GM10248 (cell line): ENCODE results near the gene VGLL4.

ENCODE experiments used
- CTCF ChIA-PET: fragments of 300-600 bp; sonication (Branson Sonifier 250); formaldehyde crosslinking; extraction: SDS; loops from one replicate; lab custom pipeline; 2021; ENCODE audit warnings: antibody characterized with exemption; lab: Yijun Ruan, JAX
- POLR2A ChIA-PET: fragments of 350-650 bp; sonication (Branson Sonifier 250); formaldehyde crosslinking; extraction: SDS; loops from one replicate; lab custom pipeline; 2020; ENCODE audit warnings: antibody characterized with exemption; lab: Yijun Ruan, JAX
- DNase-seq: peaks from one replicate; pipeline ENCODE4 v3.0.0; 2012; ENCODE audit errors: extremely low spot score
- CTCF ChIP-seq: IDR thresholded peaks from 2 replicates; pipeline ENCODE4 v1.5.1; 2012; ENCODE audit warnings: mild to moderate bottlenecking, low read depth; ENCODE audit errors: extremely low read depth, missing control alignments, control extremely low read depth

VGLL4 gene

GRCh38 chr3:11558918-11559815, 84.5 kb downstream of the VGLL4 start:
- POLR2A ChIA-PET = no interaction called here

DNA sequence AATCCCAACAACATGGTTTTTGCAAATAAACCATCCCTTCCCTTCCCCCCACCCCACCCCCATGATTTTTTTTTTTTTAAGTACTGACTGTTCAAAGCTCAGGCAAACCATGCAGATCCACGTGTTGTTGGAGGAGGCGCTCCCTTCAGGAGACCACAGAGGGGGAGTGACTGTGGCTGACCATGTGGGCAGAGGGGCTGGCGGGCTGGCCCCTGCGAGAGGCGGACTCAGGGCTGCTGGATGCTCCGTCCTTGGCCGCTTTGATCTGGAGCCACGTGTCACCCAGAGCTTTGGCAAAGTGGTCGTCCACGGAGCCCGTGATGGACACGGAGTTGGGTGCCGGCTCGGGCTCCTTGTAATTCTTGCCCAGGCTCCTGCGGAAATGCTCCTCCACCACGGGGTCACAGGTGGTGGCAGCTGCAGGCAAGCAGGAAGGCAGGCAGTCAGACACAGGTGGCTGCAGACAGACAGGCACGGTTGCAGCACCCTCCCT, 85.3 kb downstream of the VGLL4 start:
- ChIA-PET POLR2A (no interaction called here), CTCF (no interaction called here)
- no peak for DNase-seq
- TF ChIP-seq CTCF = no peak

More at GRCh38 chr3:11558918-11559815, 84.5 kb downstream of the VGLL4 start:
- CTCF ChIA-PET = no interaction called here
- DNase-seq = no peak
- no peak for TF ChIP-seq CTCF

DNA sequence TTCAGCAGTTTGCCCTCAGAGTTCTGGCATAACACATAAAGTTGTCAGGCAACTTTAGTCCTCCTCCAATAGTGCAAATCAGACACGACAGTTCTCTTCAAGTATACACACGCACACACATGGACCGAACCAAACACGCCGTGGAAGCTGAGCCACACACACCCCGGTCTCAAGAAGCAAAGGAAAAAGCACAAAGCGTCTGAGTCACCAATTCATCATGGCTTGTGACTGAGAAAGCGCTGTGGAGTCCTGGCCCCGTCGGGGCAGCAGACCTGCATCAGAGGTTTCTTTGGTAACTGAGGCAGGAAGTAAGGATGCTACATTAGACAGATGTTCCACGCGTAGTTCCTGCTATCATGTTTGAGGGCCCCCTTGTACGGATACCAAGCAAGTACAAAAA, 85.7 kb downstream of the VGLL4 start:
- POLR2A ChIA-PET = no interaction called here
- no peak for TF ChIP-seq CTCF
- CTCF ChIA-PET = interaction anchor here (1.1 kb wide), 1 partner anchor 12 kb away, joined by 4 read pairs; no protein-coding TSS in a partner anchor
- no peak for DNase-seq

- no peak for TF ChIP-seq CTCF
- CTCF ChIA-PET = interaction anchor here (1.1 to 1.3 kb wide), 3 partner anchors 11 to 26 kb away, joined by 3 to 4 read pairs (median 3); no protein-coding TSS in a partner anchor
- POLR2A ChIA-PET = no interaction called here
- no peak for DNase-seq
These were observed 86.7 kb downstream of the VGLL4 start for GRCh38 chr3:11556851-11557644.

DNA sequence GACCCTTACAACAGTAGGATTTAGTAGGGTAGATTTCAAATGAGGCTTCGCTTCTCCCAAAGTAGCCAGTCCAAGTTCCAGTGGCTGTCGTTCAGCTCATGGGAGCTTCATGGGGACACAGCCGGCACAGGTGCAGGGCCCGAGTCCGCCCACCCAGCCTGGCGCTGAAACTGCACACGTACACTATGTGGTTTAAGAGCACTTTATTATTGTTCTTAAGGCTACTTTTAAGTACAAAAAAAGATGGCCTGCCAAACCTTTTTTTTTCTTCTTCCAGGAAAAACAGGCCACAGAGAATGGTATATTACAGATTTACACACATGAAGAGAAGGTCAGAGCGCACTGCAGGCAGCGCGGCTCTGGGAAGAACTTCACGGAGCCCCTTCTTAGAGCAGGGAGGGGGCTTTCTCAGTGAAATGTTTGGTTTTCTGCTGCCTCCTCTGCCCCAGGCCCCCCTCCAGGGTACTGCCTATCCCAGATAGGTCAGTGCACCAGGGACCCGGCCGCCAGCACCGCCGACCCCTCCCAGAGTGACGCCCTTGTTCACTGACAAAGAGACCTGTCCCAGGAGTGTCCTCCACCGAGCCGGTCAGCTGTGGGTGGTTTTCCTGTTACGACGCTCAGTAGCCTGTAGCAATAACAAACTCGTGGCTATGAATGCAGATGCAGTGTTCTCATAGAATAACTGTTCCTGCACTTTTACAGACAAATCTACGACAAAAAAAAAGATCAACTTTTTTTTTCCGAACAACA, 87.7 kb downstream of the VGLL4 start:
- POLR2A ChIA-PET = no interaction called here
- no peak for TF ChIP-seq CTCF
- DNase-seq = no peak
- CTCF ChIA-PET = interaction anchor here (1.3 to 1.5 kb wide), 2 partner anchors 12 to 19 kb away, joined by 3 read pairs; no protein-coding TSS in a partner anchor

DNA sequence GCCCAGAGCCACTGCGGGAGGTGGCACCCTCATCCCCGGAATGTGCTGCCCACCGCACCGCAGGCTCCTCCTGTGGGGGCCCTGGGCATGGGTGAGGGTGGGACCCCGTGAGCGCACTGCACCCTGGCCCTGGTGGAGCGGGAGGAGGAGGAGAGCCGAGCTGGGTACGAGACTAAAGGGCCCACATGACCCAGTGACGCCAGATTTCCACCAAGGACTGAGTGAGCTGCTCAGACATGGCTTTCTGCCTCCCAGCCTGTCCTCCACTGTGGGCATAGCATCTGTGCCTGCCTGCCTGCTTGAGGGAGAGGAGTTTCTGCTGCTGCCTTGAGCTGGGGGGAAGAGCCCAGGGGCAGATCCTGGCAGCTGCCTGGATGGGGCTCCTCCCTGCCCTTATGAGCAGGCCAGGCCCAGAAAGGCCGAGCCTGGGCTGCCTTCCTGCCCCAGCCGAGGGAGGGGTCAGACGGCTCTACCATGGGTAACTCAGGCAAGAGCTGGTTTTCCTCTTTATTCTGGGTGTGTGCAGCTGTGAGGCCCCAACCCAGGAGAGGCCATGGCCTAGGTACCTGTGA, 88.4 kb downstream of the VGLL4 start:
- no peak for DNase-seq
- ChIA-PET CTCF (interaction anchor here (1.5 kb wide), 1 partner anchor 19 kb away, joined by 3 read pairs; no protein-coding TSS in a partner anchor), POLR2A (no interaction called here)
- no peak for TF ChIP-seq CTCF
